Measurements from ENCODE around the gene KRT82. TPM values are rescaled to one million over a fixed set of nuclear protein-coding genes. Genes with fewer than 3 reads are reported as not detected.

KRT82 gene
- total and polyA plus RNA-seq, 2 experiments from 2014 or later = not detected

GRCh38 chr12:52356031-52356761 lies 49.9 kb downstream of the KRT82 start (continued):
- TF ChIP-seq, protein P1, sequence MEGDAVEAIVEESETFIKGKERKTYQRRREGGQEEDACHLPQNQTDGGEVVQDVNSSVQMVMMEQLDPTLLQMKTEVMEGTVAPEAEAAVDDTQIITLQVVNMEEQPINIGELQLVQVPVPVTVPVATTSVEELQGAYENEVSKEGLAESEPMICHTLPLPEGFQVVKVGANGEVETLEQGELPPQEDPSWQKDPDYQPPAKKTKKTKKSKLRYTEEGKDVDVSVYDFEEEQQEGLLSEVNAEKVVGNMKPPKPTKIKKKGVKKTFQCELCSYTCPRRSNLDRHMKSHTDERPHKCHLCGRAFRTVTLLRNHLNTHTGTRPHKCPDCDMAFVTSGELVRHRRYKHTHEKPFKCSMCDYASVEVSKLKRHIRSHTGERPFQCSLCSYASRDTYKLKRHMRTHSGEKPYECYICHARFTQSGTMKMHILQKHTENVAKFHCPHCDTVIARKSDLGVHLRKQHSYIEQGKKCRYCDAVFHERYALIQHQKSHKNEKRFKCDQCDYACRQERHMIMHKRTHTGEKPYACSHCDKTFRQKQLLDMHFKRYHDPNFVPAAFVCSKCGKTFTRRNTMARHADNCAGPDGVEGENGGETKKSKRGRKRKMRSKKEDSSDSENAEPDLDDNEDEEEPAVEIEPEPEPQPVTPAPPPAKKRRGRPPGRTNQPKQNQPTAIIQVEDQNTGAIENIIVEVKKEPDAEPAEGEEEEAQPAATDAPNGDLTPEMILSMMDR (conservative IDR thresholded peaks at IDR 0.05; ENCODE audit: low read depth in 2 of 2) = peak in 1 of 2 experiments; percentile 14; a peak in 1 of 4 replicates
- TF ChIP-seq ZNF114 (CRISPR knock-in tag; IDR thresholded peaks at IDR 0.05) = no peak

DNA sequence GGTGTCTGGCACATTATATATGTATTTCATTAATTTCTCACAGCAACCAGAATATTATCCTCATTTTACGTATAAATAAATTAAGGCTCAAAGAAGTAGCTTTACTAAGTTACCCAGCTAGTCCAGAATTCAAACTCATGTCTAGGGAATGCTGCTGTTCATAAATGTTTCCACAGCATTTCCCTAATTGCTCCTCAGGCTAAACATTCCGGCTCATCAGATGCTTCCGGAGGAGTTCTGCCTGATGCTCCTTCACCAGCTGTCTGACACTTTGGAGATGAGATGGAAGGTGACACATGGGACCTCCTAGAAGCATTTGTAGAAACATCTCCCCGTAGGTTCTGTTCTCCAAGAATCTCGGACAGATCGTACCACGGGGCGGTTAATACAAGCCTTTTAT lies 51.0 kb downstream of the KRT82 start:
- Mint-ChIP-seq H3K9me3 (no peaks in the 10 kb centered on the region), H3K36me3 (ENCODE audit: low read depth) (no peaks in the 10 kb centered on the region), H3K27me3 (ENCODE audit: insufficient read depth, low read depth, poor library complexity) (no peaks in the 10 kb centered on the region), H3K4me1 (peaks cover 9% of the 10 kb centered on the region), H3K4me3 (no peak overlapping the region), H3K27ac (no peak overlapping the region)
- Histone ChIP-seq H3K79me2 (replicated peaks; ENCODE audit: insufficient read depth) (no peaks in the 10 kb centered on the region), H4K20me1 (replicated peaks; ENCODE audit: insufficient read depth) (no peaks in the 10 kb centered on the region; the same call in 1 of the 2 replicates), H3K27me3 (ENCODE audit: insufficient read depth) (no peaks in the 10 kb centered on the region), H3K9me2 (ENCODE audit: insufficient read depth) (no peaks in the 10 kb centered on the region), H3K4me2 (no peak overlapping the region), H3K4me3 (no peak overlapping the region), H2AFZ (no peak overlapping the region), H3K36me3 (ENCODE audit: insufficient read depth) (no peaks in the 10 kb centered on the region), H3K27ac (ENCODE audit: low read depth) (no peak overlapping the region), H3F3A (replicated peaks; ENCODE audit: low read depth) (no peaks in the 10 kb centered on the region), H3K4me1 (ENCODE audit: insufficient read depth) (no peaks in the 10 kb centered on the region)
- TF ChIP-seq POLR2AphosphoS5 (IDR thresholded peaks at IDR 0.05; ENCODE audit: low read depth) (no peak), EZH2phosphoT487 (IDR thresholded peaks at IDR 0.05; ENCODE audit: unreplicated experiment) (no peak), EZH2 (IDR thresholded peaks at IDR 0.05; ENCODE audit: low read depth, unreplicated experiment) (no peak), STAT1 (IDR thresholded peaks at IDR 0.05; ENCODE audit: unreplicated experiment) (no peak)
- ATAC-seq (no peak), DNase-seq (ENCODE audit: low spot score) (no peak)

DNA sequence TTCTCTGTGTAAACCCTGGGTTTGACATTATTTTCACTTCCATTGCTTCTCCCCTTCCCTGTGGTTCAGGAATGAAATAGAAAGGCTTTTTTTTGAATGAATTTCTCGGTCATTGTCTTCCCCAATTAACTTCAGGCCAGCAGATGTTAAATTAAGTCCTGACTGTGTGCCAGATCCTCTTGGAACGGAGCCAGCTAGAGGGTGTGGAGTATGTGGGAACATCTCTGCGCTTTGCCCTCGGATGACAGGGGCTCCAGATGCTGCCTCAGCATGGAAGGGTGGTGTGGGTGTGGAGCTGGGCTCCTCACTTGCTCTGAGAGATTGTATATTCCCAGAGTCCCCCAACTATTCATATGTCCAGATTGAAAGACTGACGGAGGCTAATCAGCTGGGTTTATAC lies 51.9 kb downstream of the KRT82 start:
- H3K27ac ChIP-seq (ENCODE audit: low read depth) = no peak overlapping the region
- Mint-ChIP-seq H3K36me3 (ENCODE audit: low read depth) (no peaks in the 10 kb centered on the region), H3K9me3 (no peaks in the 10 kb centered on the region), H3K4me1 (peaks cover 9% of the 10 kb centered on the region), H3K27me3 (ENCODE audit: insufficient read depth, low read depth, poor library complexity) (no peaks in the 10 kb centered on the region), H3K27ac (no peak overlapping the region), H3K4me3 (no peak overlapping the region)
- H3K36me3 ChIP-seq (ENCODE audit: insufficient read depth) = no peaks in the 10 kb centered on the region
- H2AFZ ChIP-seq = no peak overlapping the region
- no peaks in the 10 kb centered on the region for H3K79me2 ChIP-seq (replicated peaks; ENCODE audit: insufficient read depth)
- DNase-seq (ENCODE audit: low spot score) = no peak
- ATAC-seq = no peak
- TF ChIP-seq, protein P1 (conservative IDR thresholded peaks at IDR 0.05; ENCODE audit: low read depth in 2 of 2) = no peak
- TF ChIP-seq ZNF331 (CRISPR knock-in tag; IDR thresholded peaks at IDR 0.05; ENCODE audit: low read depth) (no peak), NANOG (IDR thresholded peaks at IDR 0.05; ENCODE audit: borderline replicate concordance) (no peak)
- no peak overlapping the region for H3K4me2 ChIP-seq
- H3K27me3 ChIP-seq (ENCODE audit: insufficient read depth) = no peaks in the 10 kb centered on the region
- H3K4me3 ChIP-seq = no peak overlapping the region
- no peaks in the 10 kb centered on the region for H3K4me1 ChIP-seq (ENCODE audit: insufficient read depth)
- H4K20me1 ChIP-seq (replicated peaks; ENCODE audit: insufficient read depth) = no peaks in the 10 kb centered on the region; the same call in 1 of the 2 replicates
- no peaks in the 10 kb centered on the region for H3K9me2 ChIP-seq (ENCODE audit: insufficient read depth)
- no peaks in the 10 kb centered on the region for H3F3A ChIP-seq (replicated peaks; ENCODE audit: low read depth)
